ENCODE results near the gene TAC4. TPM values are rescaled to one million over a fixed set of nuclear protein-coding genes. Genes with fewer than 3 reads are reported as not detected.

Gene TAC4
- total and polyA plus RNA-seq, 2 experiments from 2014 or later, result not detected

- H3K36me3 ChIP-seq (ENCODE audit: low read depth), result no peaks in the 10 kb centered on the region
- H4K20me1 ChIP-seq (ENCODE audit: insufficient read depth), result no peaks in the 10 kb centered on the region
- no peak for TF ChIP-seq EZH2phosphoT487 (IDR thresholded peaks at IDR 0.05; ENCODE audit: insufficient read depth, low read depth)
- TF ChIP-seq EZH2 (IDR thresholded peaks at IDR 0.05; ENCODE audit: insufficient read depth, poor library complexity, severe bottlenecking), result no peak
- H3K4me1 ChIP-seq (ENCODE audit: insufficient read depth), result peaks cover 7% of the 10 kb centered on the region; the same call in 1 of the 2 replicates
- no peak overlapping the region for H3K4me2 ChIP-seq (ENCODE audit: unreplicated experiment)
- no peak overlapping the region for H3K4me3 ChIP-seq
- no peak overlapping the region for H3K27ac ChIP-seq
- H2AFZ ChIP-seq, result no peak overlapping the region
- peaks cover 19% of the 10 kb centered on the region for H3F3A ChIP-seq (ENCODE audit: insufficient read depth)
- 70 to 76% methylated on average over 5 of the region's 5 CpGs for WGBS, 2 experiments (ENCODE audit: low coverage in 1 of 2, low lambda C conversion rate in 2 of 2, missing lambda C conversion rate in 2 of 2)
- no peak for DNase-seq
- in situ Hi-C loops (cut with MboI), result loop anchor here (10.0 kb wide), 1 partner anchor 144 kb away; the partner anchor contains the start of gene SLC35B1
- H3K9me2 ChIP-seq (ENCODE audit: insufficient read depth), result no peaks in the 10 kb centered on the region
- no peaks in the 10 kb centered on the region for H3K79me2 ChIP-seq (ENCODE audit: insufficient read depth)
- no peaks in the 10 kb centered on the region for H3K9me3 ChIP-seq (ENCODE audit: low read depth)
- H3K27me3 ChIP-seq (replicated peaks; ENCODE audit: insufficient read depth), result no peaks in the 10 kb centered on the region
- H3K9ac ChIP-seq, result no peak overlapping the region
Measured at GRCh38 chr17:49848739-49849138, 870 bp upstream of the TAC4 start.

GRCh38 chr17:49846938-49847712 is 744 bp downstream of the TAC4 start:
- no peaks in the 10 kb centered on the region for H4K20me1 ChIP-seq (ENCODE audit: insufficient read depth)
- H2AFZ ChIP-seq, result no peak overlapping the region
- 81 to 83% methylated on average over 9 of the region's 9 CpGs for WGBS, 2 experiments (ENCODE audit: low coverage in 1 of 2, low lambda C conversion rate in 2 of 2, missing lambda C conversion rate in 2 of 2)
- no peaks in the 10 kb centered on the region for H3K79me2 ChIP-seq (ENCODE audit: insufficient read depth)
- H3K27ac ChIP-seq, result no peak overlapping the region
- H3K36me3 ChIP-seq (ENCODE audit: low read depth), result no peaks in the 10 kb centered on the region
- no peaks in the 10 kb centered on the region for H3K9me2 ChIP-seq (ENCODE audit: insufficient read depth)
- no peak overlapping the region for H3K4me3 ChIP-seq
- no peak for DNase-seq
- H3K9ac ChIP-seq, result no peak overlapping the region
- in situ Hi-C loops (cut with MboI), result loop anchor here (10.0 kb wide), 1 partner anchor 142 kb away; the partner anchor contains the start of gene SLC35B1
- H3K4me1 ChIP-seq (ENCODE audit: insufficient read depth), result peaks cover 7% of the 10 kb centered on the region; the same call in 1 of the 2 replicates
- TF ChIP-seq EZH2 (IDR thresholded peaks at IDR 0.05; ENCODE audit: insufficient read depth, poor library complexity, severe bottlenecking) (no peak), EZH2phosphoT487 (IDR thresholded peaks at IDR 0.05; ENCODE audit: insufficient read depth, low read depth) (no peak)
- H3K27me3 ChIP-seq (replicated peaks; ENCODE audit: insufficient read depth), result no peaks in the 10 kb centered on the region
- H3K4me2 ChIP-seq (ENCODE audit: unreplicated experiment), result no peak overlapping the region
- H3F3A ChIP-seq (ENCODE audit: insufficient read depth), result peaks cover 19% of the 10 kb centered on the region
- H3K9me3 ChIP-seq (ENCODE audit: low read depth), result no peaks in the 10 kb centered on the region

GRCh38 chr17:49845321-49845720 is 2.5 kb downstream of the TAC4 start:
- Histone ChIP-seq H3K27ac (no peak overlapping the region), H3K9me3 (ENCODE audit: low read depth) (no peaks in the 10 kb centered on the region), H3K9me2 (ENCODE audit: insufficient read depth) (no peaks in the 10 kb centered on the region), H3K4me1 (ENCODE audit: insufficient read depth) (peaks cover 7% of the 10 kb centered on the region; the same call in 1 of the 2 replicates), H4K20me1 (ENCODE audit: insufficient read depth) (no peaks in the 10 kb centered on the region), H3K9ac (no peak overlapping the region), H3K4me2 (ENCODE audit: unreplicated experiment) (no peak overlapping the region), H3K36me3 (ENCODE audit: low read depth) (no peaks in the 10 kb centered on the region), H3K4me3 (no peak overlapping the region), H3K27me3 (replicated peaks; ENCODE audit: insufficient read depth) (no peaks in the 10 kb centered on the region), H2AFZ (no peak overlapping the region), H3F3A (ENCODE audit: insufficient read depth) (peaks cover 17% of the 10 kb centered on the region), H3K79me2 (ENCODE audit: insufficient read depth) (no peaks in the 10 kb centered on the region)
- in situ Hi-C loops (cut with MboI), result loop anchor here (10.0 kb wide), 1 partner anchor 141 kb away; the partner anchor contains the start of gene SLC35B1
- TF ChIP-seq EZH2phosphoT487 (IDR thresholded peaks at IDR 0.05; ENCODE audit: insufficient read depth, low read depth) (no peak), EZH2 (IDR thresholded peaks at IDR 0.05; ENCODE audit: insufficient read depth, poor library complexity, severe bottlenecking) (no peak)
- no peak for DNase-seq
- 40 to 48% methylated on average over 3 of the region's 3 CpGs for WGBS, 2 experiments (ENCODE audit: low coverage in 1 of 2, low lambda C conversion rate in 2 of 2, missing lambda C conversion rate in 2 of 2)

- no peaks in the 10 kb centered on the region for H3K27me3 ChIP-seq (replicated peaks; ENCODE audit: insufficient read depth)
- no peak overlapping the region for H3K27ac ChIP-seq
- no peaks in the 10 kb centered on the region for H3K79me2 ChIP-seq (ENCODE audit: insufficient read depth)
- WGBS, 2 experiments (ENCODE audit: low coverage in 1 of 2, low lambda C conversion rate in 2 of 2, missing lambda C conversion rate in 2 of 2), result 89 to 94% methylated on average over 6 of the region's 6 CpGs
- no peaks in the 10 kb centered on the region for H3K9me3 ChIP-seq (ENCODE audit: low read depth)
- H4K20me1 ChIP-seq (ENCODE audit: insufficient read depth), result no peaks in the 10 kb centered on the region
- no peaks in the 10 kb centered on the region for H3K9me2 ChIP-seq (ENCODE audit: insufficient read depth)
- peaks cover 3% of the 10 kb centered on the region for H3F3A ChIP-seq (ENCODE audit: insufficient read depth)
- H3K9ac ChIP-seq, result no peak overlapping the region
- DNase-seq, result no peak
- no peak overlapping the region for H2AFZ ChIP-seq
- H3K4me2 ChIP-seq (ENCODE audit: unreplicated experiment), result no peak overlapping the region
- no peak for TF ChIP-seq EZH2 (IDR thresholded peaks at IDR 0.05; ENCODE audit: insufficient read depth, poor library complexity, severe bottlenecking)
- no peak for TF ChIP-seq EZH2phosphoT487 (IDR thresholded peaks at IDR 0.05; ENCODE audit: insufficient read depth, low read depth)
- in situ Hi-C loops (cut with MboI), result loop anchor here (10.0 kb wide), 1 partner anchor 139 kb away; the partner anchor contains the start of gene SLC35B1
- peaks cover 7% of the 10 kb centered on the region; the same call in 1 of the 2 replicates for H3K4me1 ChIP-seq (ENCODE audit: insufficient read depth)
- no peak overlapping the region for H3K4me3 ChIP-seq
- H3K36me3 ChIP-seq (ENCODE audit: low read depth), result no peaks in the 10 kb centered on the region
Measured at GRCh38 chr17:49843774-49844350, 4.0 kb downstream of the TAC4 start.
